Epithelial cell of proximal tubule (primary cell): Measurements from ENCODE around the gene KRT83. TPM values are rescaled to one million over a fixed set of nuclear protein-coding genes. Genes with fewer than 3 reads are reported as not detected.

Experiments
- DNase-seq: peaks from one replicate; pipeline ENCODE4 v3.0.0-alpha.2; 2011; ENCODE audit warnings: low read depth
- H3K4me3 ChIP-seq: 2 replicates; pipeline ENCODE4 v1.5.1; 2011; ENCODE audit warnings: low read depth, mild to moderate bottlenecking, low read length
- total RNA-seq: library from RNA; depleted of rRNA; stranded (reverse); fragments of >200 nt; gene quantifications from 2 replicates; pipeline ENCODE4 v1.2.3, GENCODE V29; 2015
- TF ChIP-seq, protein P1 (sequence below): conservative IDR thresholded peaks from 2 replicates; pipeline ENCODE4 v1.5.1; 2012; ENCODE audit warnings: low read depth, mild to moderate bottlenecking, low read length

The KRT83 gene
- total RNA-seq, 1 donor from 2014 or later, result not detected

- no peak overlapping the region for H3K4me3 ChIP-seq
- no peak for DNase-seq
These were observed 13.0 kb upstream of the KRT83 start for GRCh38 chr12:52334185-52334584.

DNA sequence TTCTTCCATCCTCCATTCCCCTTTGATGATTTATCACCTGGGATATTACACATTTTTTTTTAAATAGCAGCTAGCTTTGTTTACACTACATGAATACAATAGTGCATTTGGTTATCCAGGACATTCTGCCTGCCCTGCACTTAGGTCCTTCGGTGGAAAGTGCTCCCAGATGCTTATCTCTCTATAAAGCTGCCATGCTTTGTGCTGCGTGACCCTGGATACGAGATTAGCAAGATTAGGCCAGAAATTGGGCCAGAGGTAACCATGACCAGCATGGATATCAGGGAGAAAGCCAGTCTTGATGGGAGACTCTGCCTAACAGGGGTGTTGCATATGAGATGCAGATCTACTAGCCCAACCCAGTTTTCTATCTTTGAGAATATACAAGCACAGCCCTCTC, 12.1 kb upstream of the KRT83 start:
- H3K4me3 ChIP-seq, result no peak overlapping the region
- no peak for DNase-seq
- TF ChIP-seq, protein P1, sequence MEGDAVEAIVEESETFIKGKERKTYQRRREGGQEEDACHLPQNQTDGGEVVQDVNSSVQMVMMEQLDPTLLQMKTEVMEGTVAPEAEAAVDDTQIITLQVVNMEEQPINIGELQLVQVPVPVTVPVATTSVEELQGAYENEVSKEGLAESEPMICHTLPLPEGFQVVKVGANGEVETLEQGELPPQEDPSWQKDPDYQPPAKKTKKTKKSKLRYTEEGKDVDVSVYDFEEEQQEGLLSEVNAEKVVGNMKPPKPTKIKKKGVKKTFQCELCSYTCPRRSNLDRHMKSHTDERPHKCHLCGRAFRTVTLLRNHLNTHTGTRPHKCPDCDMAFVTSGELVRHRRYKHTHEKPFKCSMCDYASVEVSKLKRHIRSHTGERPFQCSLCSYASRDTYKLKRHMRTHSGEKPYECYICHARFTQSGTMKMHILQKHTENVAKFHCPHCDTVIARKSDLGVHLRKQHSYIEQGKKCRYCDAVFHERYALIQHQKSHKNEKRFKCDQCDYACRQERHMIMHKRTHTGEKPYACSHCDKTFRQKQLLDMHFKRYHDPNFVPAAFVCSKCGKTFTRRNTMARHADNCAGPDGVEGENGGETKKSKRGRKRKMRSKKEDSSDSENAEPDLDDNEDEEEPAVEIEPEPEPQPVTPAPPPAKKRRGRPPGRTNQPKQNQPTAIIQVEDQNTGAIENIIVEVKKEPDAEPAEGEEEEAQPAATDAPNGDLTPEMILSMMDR, result no peak

More at GRCh38 chr12:52334185-52334584, 13.0 kb upstream of the KRT83 start:
- TF ChIP-seq, protein P1, result no peak

GRCh38 chr12:52332381-52332780, 11.2 kb upstream of the KRT83 start:
- DNase-seq, result no peak
- TF ChIP-seq, protein P1, result no peak
- no peak overlapping the region for H3K4me3 ChIP-seq

GRCh38 chr12:52331833-52332232, 10.6 kb upstream of the KRT83 start:
- TF ChIP-seq, protein P1, result no peak
- no peak overlapping the region for H3K4me3 ChIP-seq
- DNase-seq, result no peak

DNA sequence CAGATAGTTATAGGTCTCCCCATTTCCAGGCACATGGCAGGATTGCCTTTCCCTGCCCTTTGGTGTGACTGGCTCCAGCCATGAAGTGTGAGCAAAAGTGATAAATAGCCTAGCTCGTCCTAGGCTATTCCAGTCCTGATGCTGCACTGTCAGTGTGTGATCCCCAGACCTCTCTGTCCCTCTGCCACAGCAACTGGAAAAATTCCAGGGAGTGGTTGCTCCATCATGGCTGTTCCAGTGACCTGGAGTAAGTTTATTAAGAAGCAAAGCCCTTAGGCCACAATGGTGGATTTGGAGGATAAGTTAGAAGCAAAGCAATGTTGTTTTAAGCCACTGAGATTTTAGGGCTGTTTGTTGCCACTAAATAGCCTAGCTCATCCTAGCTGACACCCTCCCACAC, 9.8 kb upstream of the KRT83 start:
- TF ChIP-seq, protein P1, result no peak
- H3K4me3 ChIP-seq, result no peak overlapping the region
- no peak for DNase-seq

DNA sequence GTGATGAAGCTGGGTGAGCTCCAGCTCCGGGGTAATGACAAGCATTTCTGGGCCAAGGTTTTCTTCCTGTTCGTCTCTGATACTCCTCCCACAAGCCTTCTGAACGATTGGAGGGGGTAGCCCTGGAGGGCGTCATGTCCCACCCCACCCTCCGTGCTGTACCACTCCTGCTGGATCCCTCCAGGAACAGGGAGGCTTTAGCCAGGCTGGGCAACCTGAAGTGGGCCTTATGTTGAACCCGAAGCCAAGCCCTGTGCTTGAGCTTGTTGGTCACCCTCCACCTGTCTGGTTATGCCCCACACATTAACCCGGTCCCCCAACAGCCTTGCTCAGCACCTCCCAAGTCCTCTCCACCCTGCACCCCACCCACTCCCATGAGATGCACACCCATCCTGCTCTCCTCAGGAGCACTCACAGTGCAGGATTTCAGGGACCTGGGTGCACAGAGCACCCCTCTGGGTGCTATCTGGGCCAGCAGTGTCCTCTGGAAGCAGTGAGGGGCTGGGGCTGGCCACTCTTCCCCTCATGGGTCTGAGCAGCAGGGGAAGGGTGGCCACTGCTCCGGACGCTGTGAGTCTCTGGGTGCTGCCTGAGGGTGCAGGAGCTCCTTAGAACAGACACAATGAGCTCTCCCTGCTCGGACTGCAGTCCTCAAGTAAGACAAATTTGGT, 6.8 kb upstream of the KRT83 start:
- no peak overlapping the region for H3K4me3 ChIP-seq
- DNase-seq, result no peak
- TF ChIP-seq, protein P1, result no peak

GRCh38 chr12:52327052-52327829, 6.0 kb upstream of the KRT83 start:
- TF ChIP-seq, protein P1, result peak; percentile 100
- H3K4me3 ChIP-seq, result no peak overlapping the region
- peak; percentile 74 for DNase-seq
